Fibroblast of mammary gland (primary cell): ENCODE data around the gene VASH2.
A peak's percentile ranks its signal among the peaks of the same experiment; 100 is the strongest.

Experiments used
- DNase-seq: peaks from one replicate; pipeline ENCODE4 v3.0.0-alpha.2; 2010; ENCODE audit warnings: low read depth
- H3K4me3 ChIP-seq: 2 replicates; pipeline ENCODE4 v1.5.1; 2011; ENCODE audit warnings: low read depth, mild to moderate bottlenecking, low read length, moderate library complexity; ENCODE audit not compliant: control insufficient read depth
- CTCF ChIP-seq: conservative IDR thresholded peaks from 2 replicates; pipeline ENCODE4 v1.5.1; 2011; ENCODE audit warnings: low read depth, low read length, inconsistent platforms; ENCODE audit not compliant: control insufficient read depth, insufficient read depth

The VASH2 gene

GRCh38 chr1:212973426-212973825 lies 23.1 kb downstream of the VASH2 start:
- no peak for DNase-seq
- TF ChIP-seq CTCF, result no peak
- H3K4me3 ChIP-seq, result no peak overlapping the region

- no peak overlapping the region for H3K4me3 ChIP-seq
- no peak for DNase-seq
- no peak for TF ChIP-seq CTCF
These were observed 23.6 kb downstream of the VASH2 start for GRCh38 chr1:212973899-212974298.

- TF ChIP-seq CTCF, result no peak
- no peak overlapping the region for H3K4me3 ChIP-seq
These were observed 24.4 kb downstream of the VASH2 start for GRCh38 chr1:212974711-212975110.

GRCh38 chr1:212975111-212975918 lies 25.0 kb downstream of the VASH2 start:
- no peak for TF ChIP-seq CTCF
- peak; percentile 61 for DNase-seq
- H3K4me3 ChIP-seq, result no peak overlapping the region

More at GRCh38 chr1:212974711-212975110, 24.4 kb downstream of the VASH2 start:
- peak; percentile 12 for DNase-seq

GRCh38 chr1:212976586-212976985 lies 26.2 kb downstream of the VASH2 start:
- no peak for TF ChIP-seq CTCF
- DNase-seq, result no peak
- no peak overlapping the region for H3K4me3 ChIP-seq

- no peak for DNase-seq
- no peak overlapping the region for H3K4me3 ChIP-seq
- no peak for TF ChIP-seq CTCF
These were observed 27.7 kb downstream of the VASH2 start for GRCh38 chr1:212977781-212978645.
